Measurements from ENCODE around the gene MAP3K13. TPM values are rescaled to one million over a fixed set of nuclear protein-coding genes. Genes with fewer than 3 reads are reported as not detected.

Gene MAP3K13
- total RNA-seq, 1 experiment from 2014 or later = 9.1 TPM

GRCh38 chr3:185319801-185320200 lies 43.1 kb upstream of the MAP3K13 start (continued):
- TF ChIP-seq ZBTB21 (CRISPR knock-in tag; IDR thresholded peaks at IDR 0.05; ENCODE audit: borderline replicate concordance) = no peak
- TF ChIP-seq MXD4 (CRISPR knock-in tag; IDR thresholded peaks at IDR 0.05; ENCODE audit: borderline replicate concordance) = no peak
- TF ChIP-seq, protein P1, sequence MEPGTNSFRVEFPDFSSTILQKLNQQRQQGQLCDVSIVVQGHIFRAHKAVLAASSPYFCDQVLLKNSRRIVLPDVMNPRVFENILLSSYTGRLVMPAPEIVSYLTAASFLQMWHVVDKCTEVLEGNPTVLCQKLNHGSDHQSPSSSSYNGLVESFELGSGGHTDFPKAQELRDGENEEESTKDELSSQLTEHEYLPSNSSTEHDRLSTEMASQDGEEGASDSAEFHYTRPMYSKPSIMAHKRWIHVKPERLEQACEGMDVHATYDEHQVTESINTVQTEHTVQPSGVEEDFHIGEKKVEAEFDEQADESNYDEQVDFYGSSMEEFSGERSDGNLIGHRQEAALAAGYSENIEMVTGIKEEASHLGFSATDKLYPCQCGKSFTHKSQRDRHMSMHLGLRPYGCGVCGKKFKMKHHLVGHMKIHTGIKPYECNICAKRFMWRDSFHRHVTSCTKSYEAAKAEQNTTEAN (CRISPR knock-in tag; IDR thresholded peaks at IDR 0.05) = no peak
- no peak for TF ChIP-seq CTCF (IDR thresholded peaks at IDR 0.05)

GRCh38 chr3:185320949-185321348 lies 42.0 kb upstream of the MAP3K13 start:
- TF ChIP-seq OVOL2 (CRISPR knock-in tag; IDR thresholded peaks at IDR 0.05; ENCODE audit: borderline replicate concordance) (no peak), ZNF396 (CRISPR knock-in tag; IDR thresholded peaks at IDR 0.05; ENCODE audit: borderline replicate concordance) (no peak), ZNF425 (CRISPR knock-in tag; conservative IDR thresholded peaks at IDR 0.05) (no peak), ZNF423 (CRISPR knock-in tag; IDR thresholded peaks at IDR 0.05) (no peak), SOX15 (CRISPR knock-in tag; IDR thresholded peaks at IDR 0.05) (no peak), SMAD4 (CRISPR knock-in tag; IDR thresholded peaks at IDR 0.05) (no peak), JUN (CRISPR knock-in tag; IDR thresholded peaks at IDR 0.05) (no peak), GRHL2 (CRISPR knock-in tag; IDR thresholded peaks at IDR 0.05; ENCODE audit: insufficient replicate concordance, severe bottlenecking) (no peak), CREM (CRISPR knock-in tag; IDR thresholded peaks at IDR 0.05) (no peak), GABPB1 (CRISPR knock-in tag; IDR thresholded peaks at IDR 0.05) (no peak), FOXP4 (CRISPR knock-in tag; IDR thresholded peaks at IDR 0.05) (no peak), ZBTB21 (CRISPR knock-in tag; IDR thresholded peaks at IDR 0.05; ENCODE audit: borderline replicate concordance) (no peak)
- TF ChIP-seq, protein P2, sequence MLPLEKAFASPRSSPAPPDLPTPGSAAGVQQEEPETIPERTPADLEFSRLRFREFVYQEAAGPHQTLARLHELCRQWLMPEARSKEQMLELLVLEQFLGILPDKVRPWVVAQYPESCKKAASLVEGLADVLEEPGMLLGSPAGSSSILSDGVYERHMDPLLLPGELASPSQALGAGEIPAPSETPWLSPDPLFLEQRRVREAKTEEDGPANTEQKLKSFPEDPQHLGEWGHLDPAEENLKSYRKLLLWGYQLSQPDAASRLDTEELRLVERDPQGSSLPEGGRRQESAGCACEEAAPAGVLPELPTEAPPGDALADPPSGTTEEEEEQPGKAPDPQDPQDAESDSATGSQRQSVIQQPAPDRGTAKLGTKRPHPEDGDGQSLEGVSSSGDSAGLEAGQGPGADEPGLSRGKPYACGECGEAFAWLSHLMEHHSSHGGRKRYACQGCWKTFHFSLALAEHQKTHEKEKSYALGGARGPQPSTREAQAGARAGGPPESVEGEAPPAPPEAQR (CRISPR knock-in tag; IDR thresholded peaks at IDR 0.05) = no peak
- TF ChIP-seq, protein P3, sequence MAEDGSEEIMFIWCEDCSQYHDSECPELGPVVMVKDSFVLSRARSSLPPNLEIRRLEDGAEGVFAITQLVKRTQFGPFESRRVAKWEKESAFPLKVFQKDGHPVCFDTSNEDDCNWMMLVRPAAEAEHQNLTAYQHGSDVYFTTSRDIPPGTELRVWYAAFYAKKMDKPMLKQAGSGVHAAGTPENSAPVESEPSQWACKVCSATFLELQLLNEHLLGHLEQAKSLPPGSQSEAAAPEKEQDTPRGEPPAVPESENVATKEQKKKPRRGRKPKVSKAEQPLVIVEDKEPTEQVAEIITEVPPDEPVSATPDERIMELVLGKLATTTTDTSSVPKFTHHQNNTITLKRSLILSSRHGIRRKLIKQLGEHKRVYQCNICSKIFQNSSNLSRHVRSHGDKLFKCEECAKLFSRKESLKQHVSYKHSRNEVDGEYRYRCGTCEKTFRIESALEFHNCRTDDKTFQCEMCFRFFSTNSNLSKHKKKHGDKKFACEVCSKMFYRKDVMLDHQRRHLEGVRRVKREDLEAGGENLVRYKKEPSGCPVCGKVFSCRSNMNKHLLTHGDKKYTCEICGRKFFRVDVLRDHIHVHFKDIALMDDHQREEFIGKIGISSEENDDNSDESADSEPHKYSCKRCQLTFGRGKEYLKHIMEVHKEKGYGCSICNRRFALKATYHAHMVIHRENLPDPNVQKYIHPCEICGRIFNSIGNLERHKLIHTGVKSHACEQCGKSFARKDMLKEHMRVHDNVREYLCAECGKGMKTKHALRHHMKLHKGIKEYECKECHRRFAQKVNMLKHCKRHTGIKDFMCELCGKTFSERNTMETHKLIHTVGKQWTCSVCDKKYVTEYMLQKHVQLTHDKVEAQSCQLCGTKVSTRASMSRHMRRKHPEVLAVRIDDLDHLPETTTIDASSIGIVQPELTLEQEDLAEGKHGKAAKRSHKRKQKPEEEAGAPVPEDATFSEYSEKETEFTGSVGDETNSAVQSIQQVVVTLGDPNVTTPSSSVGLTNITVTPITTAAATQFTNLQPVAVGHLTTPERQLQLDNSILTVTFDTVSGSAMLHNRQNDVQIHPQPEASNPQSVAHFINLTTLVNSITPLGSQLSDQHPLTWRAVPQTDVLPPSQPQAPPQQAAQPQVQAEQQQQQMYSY (CRISPR knock-in tag; IDR thresholded peaks at IDR 0.05) = no peak
- TF ChIP-seq, protein P4, sequence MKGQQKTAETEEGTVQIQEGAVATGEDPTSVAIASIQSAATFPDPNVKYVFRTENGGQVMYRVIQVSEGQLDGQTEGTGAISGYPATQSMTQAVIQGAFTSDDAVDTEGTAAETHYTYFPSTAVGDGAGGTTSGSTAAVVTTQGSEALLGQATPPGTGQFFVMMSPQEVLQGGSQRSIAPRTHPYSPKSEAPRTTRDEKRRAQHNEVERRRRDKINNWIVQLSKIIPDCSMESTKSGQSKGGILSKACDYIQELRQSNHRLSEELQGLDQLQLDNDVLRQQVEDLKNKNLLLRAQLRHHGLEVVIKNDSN (CRISPR knock-in tag; IDR thresholded peaks at IDR 0.05) = no peak
- TF ChIP-seq, protein P5, sequence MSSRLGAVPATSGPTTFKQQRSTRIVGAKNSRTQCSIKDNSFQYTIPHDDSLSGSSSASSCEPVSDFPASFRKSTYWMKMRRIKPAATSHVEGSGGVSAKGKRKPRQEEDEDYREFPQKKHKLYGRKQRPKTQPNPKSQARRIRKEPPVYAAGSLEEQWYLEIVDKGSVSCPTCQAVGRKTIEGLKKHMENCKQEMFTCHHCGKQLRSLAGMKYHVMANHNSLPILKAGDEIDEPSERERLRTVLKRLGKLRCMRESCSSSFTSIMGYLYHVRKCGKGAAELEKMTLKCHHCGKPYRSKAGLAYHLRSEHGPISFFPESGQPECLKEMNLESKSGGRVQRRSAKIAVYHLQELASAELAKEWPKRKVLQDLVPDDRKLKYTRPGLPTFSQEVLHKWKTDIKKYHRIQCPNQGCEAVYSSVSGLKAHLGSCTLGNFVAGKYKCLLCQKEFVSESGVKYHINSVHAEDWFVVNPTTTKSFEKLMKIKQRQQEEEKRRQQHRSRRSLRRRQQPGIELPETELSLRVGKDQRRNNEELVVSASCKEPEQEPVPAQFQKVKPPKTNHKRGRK (CRISPR knock-in tag; IDR thresholded peaks at IDR 0.05; ENCODE audit: borderline replicate concordance) = no peak
- TF ChIP-seq, protein P1 (CRISPR knock-in tag; IDR thresholded peaks at IDR 0.05) = no peak
- ChIA-PET POLR2A (no interaction called here), CTCF (no interaction called here)
- Mint-ChIP-seq H3K36me3 (no peaks in the 10 kb centered on the region), H3K27ac (no peak overlapping the region), H3K4me1 (no peaks in the 10 kb centered on the region; the same call in 1 of the 2 replicates), H3K4me3 (no peak overlapping the region), H3K27me3 (ENCODE audit: low read depth) (peaks cover 4% of the 10 kb centered on the region; the same call in 1 of the 2 replicates), H3K9me3 (no peaks in the 10 kb centered on the region)
- no peak for DNase-seq (ENCODE audit: low spot score)
- ATAC-seq = no peak

Measured in WTC11 (cell line).